ENCODE data around the gene MED25.

The MED25 gene

GRCh38 chr19:49873834-49874233 lies 55.7 kb downstream of the MED25 start:
- DNase-seq (ENCODE audit: low read depth, low spot score): no peak

GRCh38 chr19:49874503-49875157 lies 56.5 kb downstream of the MED25 start:
- no peak for DNase-seq (ENCODE audit: low read depth, low spot score)

- DNase-seq (ENCODE audit: low read depth, low spot score): no peak
Measured at GRCh38 chr19:49875177-49875576, 57.1 kb downstream of the MED25 start.

- no peak for DNase-seq (ENCODE audit: low read depth, low spot score)
Measured at GRCh38 chr19:49875857-49876421, 57.9 kb downstream of the MED25 start.

- peak; percentile 98 for DNase-seq (ENCODE audit: low read depth, low spot score)
Measured at GRCh38 chr19:49876422-49877019, 58.4 kb downstream of the MED25 start.

GRCh38 chr19:49877020-49877878 lies 59.2 kb downstream of the MED25 start, which contains the start of the genes AKT1S1 and TBC1D17:
Gene AKT1S1 (minus strand): TSS chr19:49877355. CDS start chr19:49873295, 4,060 bp downstream.
Gene TBC1D17 (plus strand): TSS chr19:49877702. CDS start chr19:49877724, 22 bp downstream.
- peak; percentile 99 for DNase-seq (ENCODE audit: low read depth, low spot score)

GRCh38 chr19:49877879-49878743 lies 60.0 kb downstream of the MED25 start:
- peak; percentile 93 for DNase-seq (ENCODE audit: low read depth, low spot score)

- DNase-seq (ENCODE audit: low read depth, low spot score): no peak
Measured at GRCh38 chr19:49878744-49879070, 60.6 kb downstream of the MED25 start.

GRCh38 chr19:49879243-49879963 lies 61.3 kb downstream of the MED25 start:
- DNase-seq (ENCODE audit: low read depth, low spot score): no peak

GRCh38 chr19:49880162-49880869 lies 62.2 kb downstream of the MED25 start:
- DNase-seq (ENCODE audit: low read depth, low spot score): no peak

GRCh38 chr19:49881186-49881585 lies 63.1 kb downstream of the MED25 start:
- DNase-seq (ENCODE audit: low read depth, low spot score): no peak

- DNase-seq (ENCODE audit: low read depth, low spot score): no peak
Measured at GRCh38 chr19:49881672-49882394, 63.7 kb downstream of the MED25 start.

GRCh38 chr19:49882643-49883042 lies 64.6 kb downstream of the MED25 start:
- no peak for DNase-seq (ENCODE audit: low read depth, low spot score)

GRCh38 chr19:49883094-49883493 lies 65.0 kb downstream of the MED25 start:
- DNase-seq (ENCODE audit: low read depth, low spot score): no peak

- DNase-seq (ENCODE audit: low read depth, low spot score): no peak
Measured at GRCh38 chr19:49884109-49884508, 66.0 kb downstream of the MED25 start.

- DNase-seq (ENCODE audit: low read depth, low spot score): no peak
Measured at GRCh38 chr19:49884760-49885159, 66.7 kb downstream of the MED25 start.

Measured in smooth muscle cell of the brain vasculature (primary cell).